K562 (cell line): Measurements from ENCODE around the gene ANAPC2. TPM values are rescaled to one million over a fixed set of nuclear protein-coding genes. Genes with fewer than 3 reads are reported as not detected.
A peak's percentile ranks its signal among the peaks of the same experiment; 100 is the strongest.

Experiments used
- ATAC-seq: fragments of 200-7000 bp; cut with Tn5 transposase; 3 replicates; pipeline ENCODE4 v1.9.1; 2020; ENCODE audit warnings: moderate library complexity
- BruUV-seq: library from RNA; stranded (reverse); fragments of 400-500 nt; replicated peaks from 2 replicates; lab custom pipeline; 2021; lab: Mats Ljungman, UMichigan
- CTCF ChIA-PET: fragments of 300-600 bp; formaldehyde crosslinking; extraction: SDS; loops from one replicate; lab custom pipeline; 2021; ENCODE audit warnings: low intra/inter-chr PET ratio; lab: Yijun Ruan, JAX
- POLR2A ChIA-PET: fragments of 300-600, 350-650 bp; sonication (Branson Sonifier 250); formaldehyde crosslinking; extraction: SDS; loops from one replicate; lab custom pipeline; 2021; ENCODE audit warnings: antibody characterized with exemption, inconsistent platforms; lab: Yijun Ruan, JAX
- DNase-seq, 4 experiments: peaks; one replicate each; pipeline versions ENCODE4 v3.0.0 to v3.0.0-alpha.2; 2011 to 2018; ENCODE audit warnings: low spot score in 3 of 4, mixed read lengths in 3 of 4; ENCODE audit errors: extremely low read depth in 1 of 4
- FAIRE-seq: peaks from 2 replicates; lab custom pipeline; 2011; peaks lifted over from hg19 to GRCh38; lab: Jason Lieb, UNC
- H2AFZ ChIP-seq: 2 replicates; pipeline ENCODE4 v1.6.0; 2011; ENCODE audit warnings: low read depth, low read length, control low read depth, inconsistent platforms
- H3K27ac ChIP-seq: fragments of 200-600 bp; 3 replicates; pipeline ENCODE4 v1.8.0; 2011; ENCODE audit warnings: low read depth, mild to moderate bottlenecking, control low read depth, inconsistent platforms, low read length, moderate library complexity, mixed read lengths; ENCODE audit errors: extremely low read depth
- H3K27me3 ChIP-seq, 2 experiments: fragments of 300-600 bp in 1 of 2; 2 replicates in 1 of 2; 3 replicates in 1 of 2; pipeline versions ENCODE4 v1.6.0 to v1.8.0; 2011; ENCODE audit warnings: inconsistent platforms in 2 of 2, low read length in 2 of 2, mild to moderate bottlenecking in 1 of 2, mixed read lengths in 1 of 2, moderate library complexity in 1 of 2; ENCODE audit not compliant: control insufficient read depth in 2 of 2, insufficient read depth in 2 of 2
- H3K36me3 ChIP-seq: fragments of 300-600 bp; 3 replicates; pipeline ENCODE4 v1.8.0; 2011; ENCODE audit warnings: mild to moderate bottlenecking, low read length, inconsistent platforms; ENCODE audit not compliant: control insufficient read depth, insufficient read depth
- H3K4me1 ChIP-seq, 2 experiments: fragments of 200-600 bp in 1 of 2; replicated peaks in 1 of 2; 2 replicates in 1 of 2; 3 replicates in 1 of 2; pipeline versions ENCODE4 v1.5.1 to v1.8.0; 2011; ENCODE audit warnings: inconsistent platforms in 2 of 2, low read length in 2 of 2, mild to moderate bottlenecking in 1 of 2, mixed read lengths in 1 of 2, moderate library complexity in 1 of 2; ENCODE audit not compliant: control insufficient read depth in 2 of 2, insufficient read depth in 2 of 2
- H3K4me2 ChIP-seq: 2 replicates; pipeline ENCODE4 v1.6.1; 2011; ENCODE audit warnings: low read length, control low read depth, inconsistent platforms, mixed read lengths; ENCODE audit not compliant: insufficient read depth
- H3K4me3 ChIP-seq: fragments of 200-600 bp; sonication (generic), shearing (Covaris generic); 2 replicates; pipeline ENCODE4 v1.5.1; 2016; ENCODE audit warnings: control low read depth, inconsistent platforms
- H3K79me2 ChIP-seq: fragments of 200-600 bp; 3 replicates; pipeline ENCODE4 v1.8.0; 2011; ENCODE audit warnings: low read length, inconsistent platforms; ENCODE audit not compliant: control insufficient read depth, insufficient read depth
- H3K9ac ChIP-seq, 2 experiments: 2 replicates each; pipeline versions ENCODE4 v1.6.0 to v1.6.1; 2011; ENCODE audit warnings: low read depth in 2 of 2, low read length in 2 of 2, control low read depth in 1 of 2, inconsistent platforms in 1 of 2, mild to moderate bottlenecking in 1 of 2, mixed read lengths in 1 of 2; ENCODE audit not compliant: insufficient read depth in 1 of 2
- H3K9me1 ChIP-seq: one replicate; pipeline ENCODE4 v1.6.0; 2011; ENCODE audit warnings: inconsistent platforms, mild to moderate bottlenecking, low read length, moderate library complexity; ENCODE audit not compliant: control insufficient read depth, insufficient read depth
- H3K9me3 ChIP-seq: replicated peaks from 2 replicates; pipeline ENCODE4 v1.5.1; 2011; ENCODE audit warnings: low read depth, low read length, inconsistent platforms; ENCODE audit not compliant: control insufficient read depth, insufficient read depth
- H4K20me1 ChIP-seq: replicated peaks from 2 replicates; pipeline ENCODE4 v1.6.1; 2011; ENCODE audit warnings: low read length, inconsistent platforms, mixed read lengths; ENCODE audit not compliant: control insufficient read depth, insufficient read depth
- FOXJ3 ChIP-seq: sonication (generic); formaldehyde crosslinking; IDR thresholded peaks from 2 replicates; pipeline ENCODE4 v1.4.0; 2020; ENCODE audit warnings: mild to moderate bottlenecking, missing genetic modification reagents
- HMG20B ChIP-seq: fragments of 250-450 bp; sonication (Bioruptor Pico); IDR thresholded peaks from 2 replicates; pipeline ENCODE4 v1.5.0; 2021; ENCODE audit warnings: mild to moderate bottlenecking
- RBFOX2 ChIP-seq: fragments of 200-400 bp; formaldehyde crosslinking; IDR thresholded peaks from 2 replicates; pipeline ENCODE4 v1.6.1; 2017; ENCODE audit warnings: low read depth, mild to moderate bottlenecking, low read length, moderate library complexity
- ZNF444 ChIP-seq: fragments of 250-450 bp; sonication (Bioruptor Pico); IDR thresholded peaks from 2 replicates; pipeline ENCODE4 v1.4.0; 2020; ENCODE audit warnings: mild to moderate bottlenecking, moderate library complexity
- WGBS: fragments of 100-300 bp; shearing (Covaris generic); methylation state at CpG from one replicate; pipeline ENCODE4 v1.1.6; 2016; ENCODE audit warnings: low coverage, mixed read lengths; ENCODE audit not compliant: insufficient coverage; ENCODE audit errors: missing lambda C conversion rate; 5-methylcytosine and 5-hydroxymethylcytosine counted together
- in situ Hi-C: fragments of 300-500 bp; cut with MboI; formaldehyde crosslinking; loops from 4 replicates; pipeline ENCODE4 v1.15.0; 2018; ENCODE audit warnings: inconsistent platforms, mixed read lengths
- intact Hi-C: fragments of 100-400 bp; cut with micrococcal nuclease; formaldehyde crosslinking; loops from 2 replicates; pipeline ENCODE4 v1.14.2; 2022
- polyA plus RNA-seq, 8 experiments: library from polyadenylated mRNA; depleted of rRNA in 4 of 8; stranded (reverse) in 5 of 8; unstranded in 3 of 8; fragments of >200 nt; fragmentation: Nextera tagmentation in 2 of 8; fragmentation: Illumina TruSeq in 1 of 8; extraction: Ambion mirVana in 2 of 8; extraction: Trizol in 1 of 8; gene quantifications; 2 replicates each; pipeline versions ENCODE4 v1.2.1 to v1.2.3, GENCODE V29; 2011 to 2014; ENCODE audit warnings: inconsistent platforms in 1 of 8, missing spikeins in 1 of 8
- total RNA-seq, 7 experiments: library from RNA; depleted of rRNA in 6 of 7; stranded (reverse); fragments of >200 nt in 6 of 7; fragmentation: Illumina TruSeq in 2 of 7; extraction: Trizol in 2 of 7; gene quantifications; 2 replicates each; pipeline versions ENCODE4 v1.2.1 to v1.2.3, GENCODE V29; 2011 to 2021; ENCODE audit warnings: low replicate concordance in 1 of 7
- TF ChIP-seq, protein P1 (sequence below): fragments of 200-800 bp; sonication (Bioruptor generic); IDR thresholded peaks from 2 replicates; pipeline ENCODE4 v1.6.1; 2016; ENCODE audit warnings: missing genetic modification characterization, missing compliant biosample characterization
- TF ChIP-seq, protein P2 (sequence below): fragments of 250-450 bp; sonication (Bioruptor Pico); IDR thresholded peaks from 2 replicates; pipeline ENCODE4 v1.5.0; 2021; ENCODE audit warnings: mild to moderate bottlenecking, moderate library complexity

Gene ANAPC2
- total and polyA plus RNA-seq, 9 of the 15 experiments (the other 6 are each of a cell fraction or from before 2014, with no cell fraction given), result 0.11 to 56.5 (median 17.1) TPM; not detected in 1

DNA sequence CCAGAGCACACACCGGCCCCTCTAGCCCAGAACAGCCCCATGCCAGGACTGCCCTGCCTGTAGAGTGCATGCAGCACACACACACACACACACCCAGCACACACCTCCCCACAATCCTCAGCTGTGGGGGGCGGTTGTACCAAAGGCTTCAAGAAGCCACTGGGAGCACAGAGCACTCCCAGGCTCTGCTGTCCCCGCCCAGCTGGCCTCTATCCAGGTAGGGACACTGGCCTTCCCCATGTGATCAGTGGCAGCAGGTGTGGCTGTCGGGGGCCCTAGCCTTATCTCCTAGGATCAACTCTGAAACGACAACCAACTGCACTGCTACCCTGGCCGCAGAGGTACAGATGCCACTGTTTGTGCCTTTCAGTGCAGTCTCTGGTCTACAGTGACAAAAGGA is 2.0 kb downstream of the ANAPC2 start:
- POLR2A ChIA-PET, result interaction anchor here (0.7 to 6.7 kb wide), 2 partner anchors 16 to 20 kb away, joined by 3 to 56 read pairs; partner anchors contain the start of genes NDOR1, TMEM203 and TPRN
- Histone ChIP-seq H2AFZ (no peak overlapping the region), H3K36me3 (peaks cover 72% of the 10 kb centered on the region; the same call in 2 of the 3 replicates), H4K20me1 (peaks cover 8% of the 10 kb centered on the region), H3K4me1 (peaks cover 20 to 83% of the 10 kb centered on the region in 2 experiments), H3K79me2 (peaks cover 43% of the 10 kb centered on the region)
- no peak for ATAC-seq
- TF ChIP-seq HMG20B, result no peak
- 0 out of 2 replicates have a peak, but pooled peaks have one; percentile 5 for TF ChIP-seq RBFOX2
- TF ChIP-seq, all 486 proteins: peak for 1
- 27% methylated on average over 4 of the region's 6 CpGs for WGBS
- in situ Hi-C loops (loop anchor here (5.0 kb wide), 1 partner anchor 41 kb away; the partner anchor contains the start of genes CYSRT1 and RNF224), intact Hi-C loops (no loop called here)
- BruUV-seq, result no TSS peak
- Histone ChIP-seq H3K9ac (peak overlapping the region in 1 of 2 experiments; percentile 96; a peak in 2 of 4 replicates), H3K27ac (no peak overlapping the region), H3K4me3 (peak overlapping the region; percentile 98; the same call in 1 of the 2 replicates), H3K27me3 (no peaks in the 10 kb centered on the region), H3K9me3 (no peaks in the 10 kb centered on the region), H3K9me1 (no peaks in the 10 kb centered on the region), H3K4me2 (peak overlapping the region; percentile 98)
- DNase-seq (peak in 2 of 4 experiments; percentile 38 to 54), FAIRE-seq (no peak)
- CTCF ChIA-PET, result no interaction called here

- no peak for FAIRE-seq
- no peak overlapping the region for H2AFZ ChIP-seq
- ChIA-PET CTCF (no interaction called here), POLR2A (no interaction called here)
- ATAC-seq, result no peak
- H3K79me2 ChIP-seq, result peaks cover 43% of the 10 kb centered on the region
- peaks cover 8% of the 10 kb centered on the region for H4K20me1 ChIP-seq
- peak overlapping the region in 1 of 2 experiments; percentile 96; a peak in 1 of 4 replicates for H3K9ac ChIP-seq
- intact Hi-C loops (no loop called here), in situ Hi-C loops (loop anchor here (5.0 kb wide), 1 partner anchor 41 kb away; the partner anchor contains the start of genes CYSRT1 and RNF224)
- no peak for DNase-seq
- no peaks in the 10 kb centered on the region for H3K27me3 ChIP-seq
- H3K9me1 ChIP-seq, result no peaks in the 10 kb centered on the region
- WGBS, result 97% methylated on average over 13 of the region's 19 CpGs
- no TSS peak for BruUV-seq
- no peak overlapping the region for H3K4me3 ChIP-seq
- H3K36me3 ChIP-seq, result peaks cover 72% of the 10 kb centered on the region; the same call in 2 of the 3 replicates
- H3K27ac ChIP-seq, result no peak overlapping the region
- peaks cover 20 to 83% of the 10 kb centered on the region in 2 experiments for H3K4me1 ChIP-seq
- no peaks in the 10 kb centered on the region for H3K9me3 ChIP-seq
- no peak overlapping the region for H3K4me2 ChIP-seq
- TF ChIP-seq, protein P1, sequence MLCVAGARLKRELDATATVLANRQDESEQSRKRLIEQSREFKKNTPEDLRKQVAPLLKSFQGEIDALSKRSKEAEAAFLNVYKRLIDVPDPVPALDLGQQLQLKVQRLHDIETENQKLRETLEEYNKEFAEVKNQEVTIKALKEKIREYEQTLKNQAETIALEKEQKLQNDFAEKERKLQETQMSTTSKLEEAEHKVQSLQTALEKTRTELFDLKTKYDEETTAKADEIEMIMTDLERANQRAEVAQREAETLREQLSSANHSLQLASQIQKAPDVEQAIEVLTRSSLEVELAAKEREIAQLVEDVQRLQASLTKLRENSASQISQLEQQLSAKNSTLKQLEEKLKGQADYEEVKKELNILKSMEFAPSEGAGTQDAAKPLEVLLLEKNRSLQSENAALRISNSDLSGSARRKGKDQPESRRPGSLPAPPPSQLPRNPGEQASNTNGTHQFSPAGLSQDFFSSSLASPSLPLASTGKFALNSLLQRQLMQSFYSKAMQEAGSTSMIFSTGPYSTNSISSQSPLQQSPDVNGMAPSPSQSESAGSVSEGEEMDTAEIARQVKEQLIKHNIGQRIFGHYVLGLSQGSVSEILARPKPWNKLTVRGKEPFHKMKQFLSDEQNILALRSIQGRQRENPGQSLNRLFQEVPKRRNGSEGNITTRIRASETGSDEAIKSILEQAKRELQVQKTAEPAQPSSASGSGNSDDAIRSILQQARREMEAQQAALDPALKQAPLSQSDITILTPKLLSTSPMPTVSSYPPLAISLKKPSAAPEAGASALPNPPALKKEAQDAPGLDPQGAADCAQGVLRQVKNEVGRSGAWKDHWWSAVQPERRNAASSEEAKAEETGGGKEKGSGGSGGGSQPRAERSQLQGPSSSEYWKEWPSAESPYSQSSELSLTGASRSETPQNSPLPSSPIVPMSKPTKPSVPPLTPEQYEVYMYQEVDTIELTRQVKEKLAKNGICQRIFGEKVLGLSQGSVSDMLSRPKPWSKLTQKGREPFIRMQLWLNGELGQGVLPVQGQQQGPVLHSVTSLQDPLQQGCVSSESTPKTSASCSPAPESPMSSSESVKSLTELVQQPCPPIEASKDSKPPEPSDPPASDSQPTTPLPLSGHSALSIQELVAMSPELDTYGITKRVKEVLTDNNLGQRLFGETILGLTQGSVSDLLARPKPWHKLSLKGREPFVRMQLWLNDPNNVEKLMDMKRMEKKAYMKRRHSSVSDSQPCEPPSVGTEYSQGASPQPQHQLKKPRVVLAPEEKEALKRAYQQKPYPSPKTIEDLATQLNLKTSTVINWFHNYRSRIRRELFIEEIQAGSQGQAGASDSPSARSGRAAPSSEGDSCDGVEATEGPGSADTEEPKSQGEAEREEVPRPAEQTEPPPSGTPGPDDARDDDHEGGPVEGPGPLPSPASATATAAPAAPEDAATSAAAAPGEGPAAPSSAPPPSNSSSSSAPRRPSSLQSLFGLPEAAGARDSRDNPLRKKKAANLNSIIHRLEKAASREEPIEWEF (CRISPR knock-in tag), result no peak
- TF ChIP-seq FOXJ3 (CRISPR knock-in tag) (no peak), ZNF444 (CRISPR knock-in tag) (no peak)
- TF ChIP-seq, protein P2, sequence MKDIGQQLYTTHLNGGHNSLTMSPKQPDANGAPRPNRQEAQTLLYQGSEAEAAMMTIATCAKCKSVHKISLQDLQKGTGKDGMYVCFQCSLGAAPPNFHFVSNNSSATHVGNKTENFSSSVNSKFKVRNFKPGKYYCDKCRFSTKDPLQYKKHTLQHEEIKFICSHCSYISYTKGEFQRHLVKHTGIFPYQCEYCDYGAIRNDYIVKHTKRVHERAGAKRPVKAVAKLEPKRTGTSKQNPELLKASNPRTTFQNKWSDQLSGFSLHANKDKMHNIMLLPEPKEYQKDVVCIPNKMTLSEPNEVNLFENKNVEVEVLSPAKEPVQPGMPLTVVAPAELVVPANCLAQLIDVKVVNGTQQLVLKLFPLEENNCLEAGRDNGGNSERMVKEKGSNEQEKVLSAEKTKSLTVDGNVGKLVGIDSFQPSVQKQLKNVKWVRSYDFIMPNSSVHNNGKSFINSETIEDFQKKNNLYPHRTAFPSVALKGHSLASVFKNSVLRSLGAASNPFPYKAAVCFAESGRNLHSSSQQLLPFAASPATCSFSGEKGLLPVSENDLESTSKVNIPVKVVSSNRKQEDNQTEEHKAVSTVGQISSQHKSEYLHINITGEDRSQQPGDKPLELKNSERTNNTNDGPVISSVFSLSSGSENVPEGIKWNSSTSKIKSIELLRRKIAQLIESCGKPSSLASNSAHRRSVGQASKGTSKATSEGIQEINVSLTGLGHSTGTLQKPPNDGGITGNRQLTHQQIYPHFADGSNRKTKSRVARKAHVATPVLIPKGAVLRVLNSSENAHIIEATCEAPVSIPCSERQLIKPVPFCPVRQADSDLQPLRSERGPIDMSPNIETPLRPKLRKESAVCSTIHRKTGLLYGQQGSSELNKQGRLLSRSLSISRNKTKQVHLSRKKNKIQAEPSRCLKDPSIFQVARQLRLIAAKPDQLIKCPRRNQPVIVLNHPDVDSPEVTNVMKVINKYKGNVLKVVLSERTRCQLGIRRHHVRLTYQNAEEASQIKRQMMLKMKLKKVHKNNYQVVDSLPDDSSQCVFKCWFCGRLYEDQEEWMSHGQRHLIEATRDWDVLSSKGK, result no peak
These were observed 2.4 kb downstream of the ANAPC2 start for GRCh38 chr9:137185921-137186320.
